ENCODE data around the gene TPK1.

DNA sequence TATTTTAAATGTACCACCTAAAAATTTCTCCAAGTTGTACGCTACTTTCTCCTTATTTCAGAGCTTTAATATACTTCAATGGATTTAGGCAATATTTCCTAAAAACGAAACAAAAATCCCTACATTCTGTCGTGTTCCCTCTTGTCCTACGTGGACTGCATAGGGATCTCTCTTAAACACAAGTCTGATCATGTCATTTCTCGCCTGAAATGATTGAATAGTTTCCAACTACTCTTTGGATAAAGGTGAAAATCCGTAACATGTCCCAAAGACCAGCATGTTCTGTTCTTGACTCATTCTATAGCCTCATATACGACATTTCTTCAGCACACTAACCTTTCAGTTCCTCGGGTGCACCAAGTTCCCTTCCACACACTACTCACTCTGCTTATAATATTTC is 17.7 kb upstream of the TPK1 start:
- TF ChIP-seq, protein P1, sequence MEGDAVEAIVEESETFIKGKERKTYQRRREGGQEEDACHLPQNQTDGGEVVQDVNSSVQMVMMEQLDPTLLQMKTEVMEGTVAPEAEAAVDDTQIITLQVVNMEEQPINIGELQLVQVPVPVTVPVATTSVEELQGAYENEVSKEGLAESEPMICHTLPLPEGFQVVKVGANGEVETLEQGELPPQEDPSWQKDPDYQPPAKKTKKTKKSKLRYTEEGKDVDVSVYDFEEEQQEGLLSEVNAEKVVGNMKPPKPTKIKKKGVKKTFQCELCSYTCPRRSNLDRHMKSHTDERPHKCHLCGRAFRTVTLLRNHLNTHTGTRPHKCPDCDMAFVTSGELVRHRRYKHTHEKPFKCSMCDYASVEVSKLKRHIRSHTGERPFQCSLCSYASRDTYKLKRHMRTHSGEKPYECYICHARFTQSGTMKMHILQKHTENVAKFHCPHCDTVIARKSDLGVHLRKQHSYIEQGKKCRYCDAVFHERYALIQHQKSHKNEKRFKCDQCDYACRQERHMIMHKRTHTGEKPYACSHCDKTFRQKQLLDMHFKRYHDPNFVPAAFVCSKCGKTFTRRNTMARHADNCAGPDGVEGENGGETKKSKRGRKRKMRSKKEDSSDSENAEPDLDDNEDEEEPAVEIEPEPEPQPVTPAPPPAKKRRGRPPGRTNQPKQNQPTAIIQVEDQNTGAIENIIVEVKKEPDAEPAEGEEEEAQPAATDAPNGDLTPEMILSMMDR (IDR thresholded peaks at IDR 0.05): no peak
- no peak for TF ChIP-seq POLR2A (IDR thresholded peaks at IDR 0.05)
